NCI-H1436 treated with DMSO at 0.1 percent for 48 hours (cell line): ENCODE data around the gene SH3RF3.

Experiments used
- DNase-seq: peaks from one replicate; lab custom pipeline; 2025; lab: John Stamatoyannopoulos, UW

Gene SH3RF3

DNA sequence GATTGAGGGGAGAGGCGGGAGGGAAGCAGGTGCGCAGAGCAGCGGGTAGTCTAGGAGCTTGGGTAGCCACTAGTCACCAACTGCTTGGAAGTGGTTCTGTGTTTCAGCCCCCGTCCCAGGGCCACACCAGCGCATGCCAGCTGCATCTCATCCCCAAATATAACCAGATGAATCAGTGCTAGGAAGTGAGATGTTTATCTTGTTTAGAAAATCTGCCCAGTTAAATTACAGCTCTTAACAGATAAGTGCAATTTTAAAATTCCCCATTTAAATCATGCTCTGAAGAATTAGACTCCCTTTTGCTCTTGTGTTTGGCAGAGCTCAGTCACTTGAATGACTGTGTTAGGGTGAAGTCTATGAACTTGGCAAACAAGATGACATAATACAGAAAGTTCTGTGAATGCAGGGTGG lies 291.0 kb downstream of the SH3RF3 start:
- no peak for DNase-seq

DNA sequence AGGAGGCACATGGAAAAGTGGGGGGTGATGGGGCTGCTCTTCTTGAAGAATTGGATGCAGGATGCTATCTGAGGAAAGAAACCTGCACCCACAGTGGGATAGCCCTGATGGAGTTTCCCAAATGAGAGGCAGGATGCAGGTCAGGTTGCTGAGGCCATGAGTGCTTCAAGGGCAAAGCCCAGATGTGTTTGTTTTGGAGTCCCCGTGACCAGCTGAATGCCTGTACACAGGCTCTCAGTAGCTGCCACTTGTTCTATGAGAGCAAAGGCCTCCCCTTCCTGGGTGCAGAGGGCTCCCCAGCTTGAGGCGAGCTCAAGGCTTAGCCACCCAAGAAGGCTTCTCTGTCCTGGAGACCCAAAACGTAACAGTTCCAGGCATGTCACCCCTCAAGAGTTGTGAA lies 292.1 kb downstream of the SH3RF3 start:
- no peak for DNase-seq

DNA sequence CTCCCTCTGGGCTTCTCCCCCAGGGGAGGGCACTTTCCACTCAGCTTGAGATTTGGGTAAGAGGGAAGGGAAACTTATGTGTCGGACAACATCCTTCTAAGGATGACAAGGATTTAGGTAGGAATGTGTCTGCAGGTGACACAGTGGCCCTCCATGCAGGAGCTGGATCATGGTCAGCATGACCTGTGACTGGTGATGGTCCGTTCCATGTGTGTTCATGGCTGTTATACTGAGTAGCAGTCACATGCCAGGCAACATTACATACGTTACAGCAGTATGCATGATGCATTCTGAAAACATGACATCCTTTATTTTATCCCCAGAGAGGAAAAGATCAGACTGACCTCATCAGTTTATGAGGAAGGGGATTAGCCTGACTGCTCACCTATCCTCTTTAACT lies 292.6 kb downstream of the SH3RF3 start:
- DNase-seq: no peak

- no peak for DNase-seq
Measured at GRCh38 chr2:109422071-109422757, 293.2 kb downstream of the SH3RF3 start.

DNA sequence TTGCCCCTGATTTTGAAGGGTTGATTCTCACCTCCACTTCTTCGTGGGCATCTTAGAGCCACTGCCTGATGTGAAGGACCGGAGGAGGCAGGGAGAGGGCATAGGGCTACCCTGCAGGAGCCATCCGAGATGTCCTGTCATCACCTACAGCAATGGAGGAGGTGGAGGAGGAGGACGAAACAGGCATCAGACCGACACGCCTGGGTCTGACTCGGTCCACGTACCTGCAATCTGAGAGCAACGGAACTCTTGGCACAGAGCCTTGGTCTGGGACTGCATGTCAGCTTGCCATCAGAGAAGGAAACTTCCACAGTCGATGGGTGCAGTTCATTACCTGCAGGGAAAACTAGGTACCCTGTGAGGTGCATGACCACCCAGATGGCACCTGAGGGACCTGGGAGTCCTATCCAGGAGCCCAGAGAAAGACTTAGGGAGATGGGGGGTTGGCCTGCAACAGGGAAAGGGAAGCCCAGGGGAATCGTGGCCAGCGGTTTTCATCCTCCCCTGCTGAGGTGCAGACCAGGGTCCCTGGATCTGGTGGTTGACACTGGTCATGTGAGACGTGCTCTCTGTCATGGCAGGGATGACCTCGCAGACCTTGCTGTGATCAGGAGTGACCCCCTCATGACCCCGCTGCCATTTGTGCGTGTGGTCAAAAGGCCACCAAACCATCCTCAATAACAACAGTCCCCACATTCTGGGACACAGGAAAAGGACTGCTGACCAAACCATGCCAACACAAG lies 293.9 kb downstream of the SH3RF3 start:
- DNase-seq: no peak

DNA sequence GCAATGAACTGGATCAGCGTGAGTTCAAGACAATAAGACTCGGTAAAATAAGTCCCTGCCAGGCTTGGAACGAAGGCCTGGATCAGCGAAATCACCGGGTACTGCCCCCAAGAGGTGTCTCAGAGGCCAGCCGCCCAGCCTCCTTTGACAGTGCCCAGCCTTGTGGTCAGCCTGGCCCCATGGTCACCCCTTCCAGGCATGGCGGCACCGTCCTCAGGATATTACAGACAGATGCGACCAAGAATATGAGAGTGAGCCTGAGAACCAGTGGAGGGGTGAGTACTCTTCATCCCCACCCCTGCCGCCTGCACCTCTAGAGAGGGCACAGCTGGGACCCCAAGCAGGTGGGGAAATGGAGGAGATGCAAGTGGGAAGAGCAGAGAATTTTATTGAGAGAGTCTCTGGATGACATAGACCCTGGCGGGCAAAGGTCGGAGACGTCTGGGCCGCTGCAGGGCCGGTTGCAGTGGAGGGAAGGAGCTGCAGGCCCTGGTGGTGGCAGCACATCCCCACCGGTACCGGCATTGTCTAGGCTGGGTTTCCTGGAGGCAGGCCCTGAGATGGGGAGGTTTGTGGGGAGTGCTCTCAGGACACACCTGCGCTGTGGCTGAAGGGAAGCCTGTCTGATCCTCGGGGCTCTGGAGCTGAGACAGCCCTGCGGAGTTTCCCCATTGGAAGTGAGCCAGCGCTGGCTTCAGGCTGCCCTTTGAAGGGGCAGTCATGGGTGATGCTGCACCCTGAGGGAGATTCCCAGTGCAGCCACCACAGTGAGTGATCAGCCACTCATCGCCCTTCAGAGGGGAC lies 294.8 kb downstream of the SH3RF3 start:
- DNase-seq: no peak

DNA sequence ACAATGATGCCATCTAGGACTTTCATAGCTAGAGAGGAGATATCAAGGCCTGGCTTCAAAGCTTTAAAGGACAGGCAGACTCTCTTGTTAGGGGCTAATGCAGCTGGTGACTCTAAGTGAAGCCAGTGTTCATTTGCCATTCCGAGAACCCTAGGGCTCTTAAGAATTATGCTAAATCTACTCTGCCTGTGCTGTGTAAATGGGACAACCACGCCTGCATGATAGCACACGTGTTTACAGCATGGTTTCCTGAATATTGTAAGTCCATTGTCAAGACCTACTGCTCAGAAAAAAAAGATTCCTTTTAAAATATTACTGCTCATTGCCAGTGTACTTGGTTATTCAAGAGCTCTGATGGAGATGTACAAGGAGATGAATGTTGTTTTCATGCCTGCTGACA lies 296.4 kb downstream of the SH3RF3 start:
- DNase-seq: no peak

DNA sequence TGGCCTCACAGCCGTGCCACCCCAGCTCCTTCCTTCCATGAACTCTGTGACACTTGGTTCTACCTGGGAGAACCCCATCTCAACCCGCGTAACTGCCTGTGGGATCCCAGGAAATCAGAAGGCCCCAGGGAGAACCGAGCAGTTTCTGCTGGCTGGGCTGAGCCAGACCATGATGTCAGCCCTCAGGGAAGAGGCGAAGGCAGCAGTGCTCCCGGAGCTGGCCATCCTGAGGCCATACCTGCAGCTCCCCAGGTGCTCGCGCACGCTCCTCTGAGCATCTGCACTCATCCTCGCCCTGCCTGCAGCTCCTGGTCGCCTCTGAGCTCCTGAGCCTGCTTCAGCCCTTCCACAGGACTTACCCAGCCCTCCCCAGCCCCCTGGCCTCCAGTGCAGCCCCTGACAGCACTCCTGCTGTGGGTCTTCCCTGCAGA lies 298.7 kb downstream of the SH3RF3 start:
- DNase-seq: no peak

GRCh38 chr2:109428281-109428680 lies 299.3 kb downstream of the SH3RF3 start:
- no peak for DNase-seq

- DNase-seq: no peak
Measured at GRCh38 chr2:109428841-109429566, 300.0 kb downstream of the SH3RF3 start.

DNA sequence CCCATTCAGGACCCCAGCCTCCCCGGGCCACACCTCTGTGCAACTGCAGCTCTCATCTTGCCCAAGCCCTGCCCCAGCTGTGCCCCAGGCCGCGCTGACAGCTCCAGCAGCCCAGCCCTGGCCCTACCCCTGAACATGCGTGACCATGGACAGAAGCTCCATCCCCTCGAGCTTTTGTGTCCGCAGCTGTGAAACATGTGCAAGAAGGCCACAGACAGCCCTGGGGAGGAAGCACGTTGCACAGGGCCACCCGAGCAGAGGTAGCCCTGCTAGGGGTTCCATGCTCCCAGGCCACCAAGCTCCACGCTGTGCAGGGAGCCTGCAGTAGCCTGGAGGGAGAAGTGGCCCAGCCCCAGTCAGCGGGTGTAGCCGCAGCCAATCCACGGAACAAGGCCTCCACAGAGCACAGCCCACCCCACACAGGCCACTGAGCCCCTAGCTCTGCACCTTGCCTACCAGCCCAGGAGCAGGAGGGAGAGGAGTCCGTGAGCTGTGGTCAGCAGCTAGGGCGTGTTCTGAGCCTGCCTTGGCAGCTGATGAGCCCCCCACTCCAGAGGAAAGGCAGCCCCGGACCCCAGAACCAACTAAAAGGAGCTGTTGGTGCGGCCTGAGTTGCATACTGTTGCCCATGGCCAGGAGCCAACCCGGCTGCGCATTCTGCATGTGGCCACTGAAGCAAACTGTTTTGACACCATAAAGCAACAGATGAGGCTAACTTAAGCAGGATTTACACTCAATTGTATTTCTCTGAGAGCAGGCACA lies 300.7 kb downstream of the SH3RF3 start:
- no peak for DNase-seq

DNA sequence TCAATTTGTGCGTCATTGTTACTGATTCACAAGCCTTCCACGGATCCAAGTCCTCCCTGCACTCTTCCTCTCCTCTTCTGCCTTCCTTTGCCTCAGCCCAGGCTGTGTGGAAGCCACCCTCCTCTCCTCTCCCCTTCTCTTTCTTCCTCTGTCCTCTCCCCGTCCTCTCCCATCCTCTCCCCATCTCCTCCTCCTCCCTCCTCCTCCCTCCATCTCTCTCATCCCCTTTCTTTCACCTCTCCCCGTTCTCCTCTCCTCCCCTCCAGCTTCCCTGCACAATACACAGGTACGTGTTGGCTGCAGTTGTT lies 301.3 kb downstream of the SH3RF3 start:
- no peak for DNase-seq

- no peak for DNase-seq
Measured at GRCh38 chr2:109432421-109432820, 303.4 kb downstream of the SH3RF3 start.

- no peak for DNase-seq
Measured at GRCh38 chr2:109433486-109433885, 304.5 kb downstream of the SH3RF3 start.

- DNase-seq: no peak
Measured at GRCh38 chr2:109433926-109434325, 304.9 kb downstream of the SH3RF3 start.

- no peak for DNase-seq
Measured at GRCh38 chr2:109434351-109434750, 305.3 kb downstream of the SH3RF3 start.

GRCh38 chr2:109435066-109435690 lies 306.2 kb downstream of the SH3RF3 start:
- no peak for DNase-seq

DNA sequence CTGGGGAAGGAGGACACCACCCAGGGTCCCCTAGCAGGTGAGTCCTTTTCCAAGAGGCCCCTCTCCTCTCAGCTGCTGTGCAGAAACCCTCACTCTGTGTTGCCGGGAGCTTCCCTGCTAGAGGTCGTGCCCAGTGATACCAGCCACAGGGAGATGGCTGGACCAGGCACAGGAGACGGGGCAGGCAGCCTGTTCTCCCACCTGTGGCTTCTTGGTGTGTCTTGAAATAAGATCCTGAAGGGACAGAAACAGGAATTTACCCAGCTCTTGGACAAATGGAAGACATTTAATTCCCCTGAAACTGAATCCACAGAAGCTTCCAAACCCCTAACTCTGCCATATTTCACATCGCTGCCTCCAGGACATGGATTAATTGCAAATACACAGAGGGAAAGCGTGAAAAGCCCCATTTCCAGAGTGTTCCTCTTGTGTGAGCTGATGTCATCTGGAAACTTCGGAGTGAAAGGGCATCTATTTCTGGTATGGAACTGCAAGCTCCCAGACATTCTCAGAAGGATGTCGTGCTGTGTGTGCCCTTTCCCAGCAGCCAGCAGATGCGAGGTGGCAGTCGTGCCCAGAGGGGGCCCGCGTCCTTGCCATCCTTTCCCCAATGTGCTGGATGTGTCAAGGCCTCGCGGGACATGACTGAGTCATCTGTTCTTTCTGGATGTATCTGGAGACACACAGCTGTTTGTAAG lies 307.0 kb downstream of the SH3RF3 start:
- DNase-seq: no peak

- no peak for DNase-seq
Measured at GRCh38 chr2:109436610-109437225, 307.7 kb downstream of the SH3RF3 start.
